CD14-positive monocyte (primary cell): ENCODE results near the gene RHBDL3. TPM values are rescaled to one million over a fixed set of nuclear protein-coding genes. Genes with fewer than 3 reads are reported as not detected.
A peak's percentile ranks its signal among the peaks of the same experiment; 100 is the strongest.

Experiments used
- DNase-seq, 3 donors: peaks; one replicate each; pipeline ENCODE4 v3.0.0-alpha.2; 2011 to 2022
- H2AFZ ChIP-seq: 2 replicates; pipeline ENCODE4 v1.6.0; 2012; ENCODE audit warnings: mild to moderate bottlenecking, low read depth, low read length, inconsistent platforms; ENCODE audit not compliant: insufficient read depth, poor library complexity, severe bottlenecking
- H3K27ac ChIP-seq, 2 donors: 1 replicate in 1 of 2; 2 replicates in 1 of 2; pipeline ENCODE4 v1.5.1; 2012 to 2013; ENCODE audit warnings: low read length in 2 of 2, control low read depth in 1 of 2, inconsistent platforms in 1 of 2, low read depth in 1 of 2, mild to moderate bottlenecking in 1 of 2
- H3K27me3 ChIP-seq, 2 donors: one replicate each; pipeline versions ENCODE4 v1.6.0 to v1.6.1; 2011 to 2013; ENCODE audit warnings: low read length in 2 of 2; ENCODE audit not compliant: control insufficient read depth in 2 of 2, insufficient read depth in 2 of 2
- H3K36me3 ChIP-seq, 2 donors: replicated peaks in 1 of 2; 1 replicate in 1 of 2; 2 replicates in 1 of 2; pipeline versions ENCODE4 v1.5.1 to v1.6.1; 2012 to 2013; ENCODE audit warnings: low read length in 2 of 2, control low read depth in 1 of 2, inconsistent platforms in 1 of 2, mild to moderate bottlenecking in 1 of 2; ENCODE audit not compliant: insufficient read depth in 2 of 2, control insufficient read depth in 1 of 2
- H3K4me1 ChIP-seq, 2 donors: 1 replicate in 1 of 2; 2 replicates in 1 of 2; pipeline versions ENCODE4 v1.5.1 to v1.6.1; 2012 to 2013; ENCODE audit warnings: low read length in 2 of 2, control low read depth in 1 of 2, inconsistent platforms in 1 of 2, mild to moderate bottlenecking in 1 of 2, moderate library complexity in 1 of 2; ENCODE audit not compliant: insufficient read depth in 2 of 2, control insufficient read depth in 1 of 2
- H3K4me2 ChIP-seq: replicated peaks from 2 replicates; pipeline ENCODE3; 2012; ENCODE audit warnings: low read length, moderate library complexity, mild to moderate bottlenecking; ENCODE audit not compliant: poor library complexity, severe bottlenecking; ENCODE audit errors: extremely low read depth
- H3K4me3 ChIP-seq, 3 experiments: fragments of 200-600 bp in 1 of 3; sonication (generic) in 1 of 3; replicated peaks in 1 of 3; 1 replicate in 2 of 3; 2 replicates in 1 of 3; pipeline ENCODE4 v1.5.1; 2011 to 2013; ENCODE audit warnings: low read length in 3 of 3, mild to moderate bottlenecking in 3 of 3, control low read depth in 2 of 3, low read depth in 2 of 3, inconsistent platforms in 1 of 3, moderate library complexity in 1 of 3
- H3K79me2 ChIP-seq: 2 replicates; pipeline ENCODE4 v1.6.0; 2012; ENCODE audit warnings: mild to moderate bottlenecking, control low read depth, inconsistent platforms, low read length, moderate library complexity; ENCODE audit not compliant: insufficient read depth
- H3K9ac ChIP-seq: 2 replicates; pipeline ENCODE4 v1.6.0; 2017; ENCODE audit warnings: low read length, mild to moderate bottlenecking; ENCODE audit not compliant: insufficient read depth, poor library complexity, severe bottlenecking
- H3K9me3 ChIP-seq, 2 donors: replicated peaks in 1 of 2; 1 replicate in 1 of 2; 2 replicates in 1 of 2; pipeline versions ENCODE4 v1.5.1 to v1.6.1; 2012 to 2013; ENCODE audit warnings: low read length in 2 of 2, control low read depth in 1 of 2; ENCODE audit not compliant: control insufficient read depth in 1 of 2, insufficient read depth in 1 of 2
- H4K20me1 ChIP-seq: 2 replicates; pipeline ENCODE4 v1.6.0; 2012; ENCODE audit warnings: mild to moderate bottlenecking, low read length, control low read depth, moderate library complexity; ENCODE audit not compliant: insufficient read depth
- H3K27ac Mint-ChIP-seq, 7 donors: one replicate each; pipeline ENCODE4 v1.8.0; 2020; ENCODE audit warnings: mild to moderate bottlenecking in 7 of 7, mixed read lengths in 7 of 7, moderate library complexity in 6 of 7, inconsistent platforms in 2 of 7
- H3K27me3 Mint-ChIP-seq, 3 donors: one replicate each; pipeline ENCODE4 v1.8.0; 2021 to 2022; ENCODE audit warnings: low read depth in 3 of 3, mild to moderate bottlenecking in 3 of 3, mixed read lengths in 3 of 3, moderate library complexity in 3 of 3, inconsistent platforms in 1 of 3
- H3K36me3 Mint-ChIP-seq, 2 donors: one replicate each; pipeline ENCODE4 v1.8.0; 2020; ENCODE audit warnings: mixed read lengths in 2 of 2, inconsistent platforms in 1 of 2, mild to moderate bottlenecking in 1 of 2
- H3K4me1 Mint-ChIP-seq: one replicate; pipeline ENCODE4 v1.8.0; 2020; ENCODE audit warnings: mild to moderate bottlenecking, mixed read lengths
- H3K4me3 Mint-ChIP-seq, 2 donors: one replicate each; pipeline ENCODE4 v1.8.0; 2020; ENCODE audit warnings: mild to moderate bottlenecking in 2 of 2, mixed read lengths in 2 of 2, moderate library complexity in 1 of 2
- H3K9me3 Mint-ChIP-seq, 7 donors: one replicate each; pipeline ENCODE4 v1.8.0; 2020 to 2022; ENCODE audit warnings: mixed read lengths in 7 of 7, mild to moderate bottlenecking in 6 of 7, moderate library complexity in 6 of 7, inconsistent platforms in 2 of 7
- CTCF ChIP-seq: fragments of 200-600 bp; IDR thresholded peaks from one replicate; pipeline ENCODE4 v1.8.0; 2022; ENCODE audit warnings: antibody characterized with exemption, mild to moderate bottlenecking
- WGBS: methylation state at CpG from one replicate; pipeline ENCODE4 v1.1.5; 2013; ENCODE audit warnings: missing lambda C conversion rate; ENCODE audit not compliant: insufficient coverage; 5-methylcytosine and 5-hydroxymethylcytosine counted together
- intact Hi-C, 2 donors: fragments of 100-400 bp; cut with micrococcal nuclease; formaldehyde crosslinking; loops; one replicate each; pipeline versions ENCODE4 v1.15.0 to v1.15.1; 2023
- polyA plus RNA-seq, 3 donors: library from polyadenylated mRNA; depleted of rRNA in 1 of 3; unstranded in 2 of 3; stranded (reverse) in 1 of 3; fragments of 300-500 nt in 2 of 3; fragments of >200 nt in 1 of 3; fragmentation: Illumina TruSeq in 2 of 3; gene quantifications; 1 replicate in 2 of 3; 2 replicates in 1 of 3; pipeline ENCODE4 v1.2.3, GENCODE V29; 2012 to 2021
- small RNA-seq: library from RNA; depleted of rRNA; stranded (forward); fragments of <200 nt; gene quantifications from one replicate; pipeline ENCODE3, GENCODE V24; 2012; ENCODE audit warnings: low read depth; ENCODE audit not compliant: insufficient read length

RHBDL3 gene
- polyA plus RNA-seq, 3 donors, result 0.05 TPM; not detected in 2

GRCh38 chr17:32361270-32361669, 95.6 kb downstream of the RHBDL3 start:
- no peak overlapping the region for H3K4me3 ChIP-seq
- H3K36me3 ChIP-seq, result peaks cover 92 to 99% of the 10 kb centered on the region in 2 donors
- H3K27me3 Mint-ChIP-seq, result no peaks in the 10 kb centered on the region
- H3K4me2 ChIP-seq, result no peak overlapping the region
- H3K4me1 ChIP-seq, result no peaks in the 10 kb centered on the region
- H3K4me1 Mint-ChIP-seq, result no peaks in the 10 kb centered on the region
- H3K4me3 Mint-ChIP-seq, result no peak overlapping the region
- WGBS, result no CpG with 5 or more reads among the region's 1 CpG
- H3K27ac Mint-ChIP-seq, result no peak overlapping the region
- no peak overlapping the region for H3K9ac ChIP-seq
- intact Hi-C loops, result no loop called here
- H3K79me2 ChIP-seq, result peaks cover 99% of the 10 kb centered on the region
- H3K27ac ChIP-seq, result no peak overlapping the region
- TF ChIP-seq CTCF, result no peak
- no peaks in the 10 kb centered on the region for H3K9me3 ChIP-seq
- H4K20me1 ChIP-seq, result peaks cover 99% of the 10 kb centered on the region
- no peaks in the 10 kb centered on the region for H3K9me3 Mint-ChIP-seq
- no peak for DNase-seq
- peaks cover 77 to 94% of the 10 kb centered on the region in 2 donors for H3K36me3 Mint-ChIP-seq
- H2AFZ ChIP-seq, result no peak overlapping the region
- H3K27me3 ChIP-seq, result no peaks in the 10 kb centered on the region

GRCh38 chr17:32370426-32370825, 104.8 kb downstream of the RHBDL3 start:
- intact Hi-C loops, result no loop called here

More at GRCh38 chr17:32370426-32370825, 104.8 kb downstream of the RHBDL3 start:
- H3K27me3 ChIP-seq, result no peaks in the 10 kb centered on the region
- H3K9me3 ChIP-seq, result no peaks in the 10 kb centered on the region
- no peak overlapping the region for H3K27ac ChIP-seq
- Mint-ChIP-seq H3K27me3 (no peaks in the 10 kb centered on the region), H3K27ac (peak overlapping the region in 1 of 7 donors; percentile 34), H3K9me3 (no peaks in the 10 kb centered on the region), H3K4me3 (no peak overlapping the region), H3K4me1 (no peaks in the 10 kb centered on the region), H3K36me3 (peaks cover 81 to 92% of the 10 kb centered on the region in 2 donors)
- TF ChIP-seq CTCF, result no peak
- H3K4me2 ChIP-seq, result no peak overlapping the region
- H2AFZ ChIP-seq, result no peak overlapping the region
- H3K4me3 ChIP-seq, result no peak overlapping the region
- peaks cover 98 to 99% of the 10 kb centered on the region in 2 donors for H3K36me3 ChIP-seq
- H3K79me2 ChIP-seq, result peaks cover 96% of the 10 kb centered on the region
- H3K4me1 ChIP-seq, result no peaks in the 10 kb centered on the region
- WGBS, result no CpG with 5 or more reads among the region's 1 CpG
- DNase-seq, result no peak
- peaks cover 99% of the 10 kb centered on the region for H4K20me1 ChIP-seq
- no peak overlapping the region for H3K9ac ChIP-seq

Small RNA genes within 50 kb of the gene (small RNA-seq; reads per million reads assigned to genes)
- not detected for gene UBL5P2

Other genes with a start within 250 kb of the RHBDL3 start
- gene RHOT1, start 123.3 kb upstream of the RHBDL3 start, polyA plus RNA-seq, result 10 to 100 TPM; 45.9 to 60.5 (median 51.9) TPM
- gene C17orf75, start 76.3 kb downstream of the RHBDL3 start, polyA plus RNA-seq, result 1 to 10 TPM; 4.1 to 5.7 (median 5.0) TPM
- gene ZNF207, start 84.3 kb downstream of the RHBDL3 start, polyA plus RNA-seq, result 100 to 1,000 TPM; 129 to 147 (median 138) TPM
- gene PSMD11, start 178.7 kb downstream of the RHBDL3 start, polyA plus RNA-seq, result 100 to 1,000 TPM in 1 of 3 donors, 10 to 100 TPM in 2; 29.9 to 112 (median 91.8) TPM
- 1 to 10 TPM in 1 of 3 donors, under 1 TPM in 2; 0.44 to 1.0 (median 0.48) TPM for gene CDK5R1, start 221.2 kb downstream of the RHBDL3 start, polyA plus RNA-seq